ENCODE results near the gene RAC3.
"Not testable (repeated sequence)": the region's sequence is repeated elsewhere in the genome, so short reads cannot be mapped to it uniquely, and the experiment has no call there.

Gene RAC3

GRCh38 chr17:82025401-82026107 lies 5.9 kb upstream of the RAC3 start:
- no peak for DNase-seq

- no peak for DNase-seq
Measured at GRCh38 chr17:82028246-82028645, 3.2 kb upstream of the RAC3 start.

GRCh38 chr17:82028966-82029365 lies 2.5 kb upstream of the RAC3 start:
- no peak for DNase-seq

GRCh38 chr17:82029391-82029790 lies 2.1 kb upstream of the RAC3 start:
- DNase-seq, result no peak

DNA sequence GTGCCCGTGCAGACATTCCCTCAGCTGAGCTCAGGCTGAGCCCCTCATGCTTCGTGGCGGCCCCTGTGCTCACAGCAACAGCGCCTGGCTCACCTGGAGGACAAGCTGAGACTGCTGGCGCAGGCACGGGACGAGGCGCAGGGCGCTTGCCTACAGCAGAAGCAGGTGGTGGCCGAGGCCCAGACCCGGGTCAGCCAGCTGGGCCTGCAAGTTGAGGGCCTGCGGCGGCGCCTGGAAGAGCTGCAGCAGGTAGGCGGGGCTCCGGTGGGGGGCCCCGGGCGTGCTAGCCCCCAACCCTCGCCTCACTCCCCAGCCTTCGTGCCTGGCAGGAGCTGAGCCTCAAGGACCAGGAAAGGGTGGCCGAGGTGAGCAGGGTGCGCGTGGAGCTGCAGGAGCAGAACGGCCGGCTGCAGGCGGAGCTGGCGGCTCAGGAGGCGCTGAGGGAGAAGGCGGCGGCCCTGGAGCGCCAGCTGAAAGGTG lies 1.4 kb upstream of the RAC3 start:
- DNase-seq, result no peak

DNA sequence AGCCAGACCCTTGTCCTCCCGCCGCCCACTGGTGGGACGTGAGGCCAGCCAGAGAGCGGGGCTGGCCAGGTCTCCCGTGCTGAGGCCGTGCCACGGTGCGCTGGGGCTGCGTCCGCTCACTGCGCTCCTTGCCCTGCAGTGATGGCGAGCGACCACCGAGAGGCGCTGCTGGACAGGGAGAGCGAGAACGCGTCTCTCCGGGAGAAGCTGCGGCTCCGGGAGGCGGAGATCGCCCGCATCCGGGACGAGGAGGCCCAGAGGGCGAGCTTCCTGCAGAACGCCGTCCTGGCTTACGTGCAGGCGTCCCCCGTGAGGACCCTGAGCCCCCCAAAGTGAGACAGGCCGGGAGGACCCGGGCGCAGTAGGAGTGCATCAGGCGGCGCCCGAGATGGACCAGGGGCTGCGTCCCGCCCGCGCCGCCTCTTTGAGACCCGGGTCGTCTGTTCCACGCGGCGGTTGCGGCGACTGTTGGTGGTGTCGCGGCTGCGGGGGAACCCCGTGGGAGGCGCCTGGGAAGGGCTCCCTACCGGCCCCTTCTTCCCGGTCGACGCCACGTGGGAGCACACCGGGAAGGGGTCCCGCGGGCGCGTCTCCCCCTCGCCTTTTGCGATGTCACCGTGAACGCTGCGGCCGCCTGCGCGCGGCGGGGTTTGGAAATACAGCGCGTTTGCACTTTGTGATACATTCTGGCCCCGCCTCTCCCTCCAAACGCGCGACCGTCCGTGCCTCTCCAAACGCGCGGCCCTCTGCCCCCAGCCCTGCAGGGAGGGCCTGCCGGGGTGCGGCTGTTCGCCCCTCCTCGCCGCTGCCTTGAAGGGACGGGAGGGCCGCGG lies 792 bp upstream of the RAC3 start:
- DNase-seq, result peak; percentile 92

- DNase-seq, result peak; percentile 26
Measured at GRCh38 chr17:82031885-82032627, 578 bp downstream of the RAC3 start.

DNA sequence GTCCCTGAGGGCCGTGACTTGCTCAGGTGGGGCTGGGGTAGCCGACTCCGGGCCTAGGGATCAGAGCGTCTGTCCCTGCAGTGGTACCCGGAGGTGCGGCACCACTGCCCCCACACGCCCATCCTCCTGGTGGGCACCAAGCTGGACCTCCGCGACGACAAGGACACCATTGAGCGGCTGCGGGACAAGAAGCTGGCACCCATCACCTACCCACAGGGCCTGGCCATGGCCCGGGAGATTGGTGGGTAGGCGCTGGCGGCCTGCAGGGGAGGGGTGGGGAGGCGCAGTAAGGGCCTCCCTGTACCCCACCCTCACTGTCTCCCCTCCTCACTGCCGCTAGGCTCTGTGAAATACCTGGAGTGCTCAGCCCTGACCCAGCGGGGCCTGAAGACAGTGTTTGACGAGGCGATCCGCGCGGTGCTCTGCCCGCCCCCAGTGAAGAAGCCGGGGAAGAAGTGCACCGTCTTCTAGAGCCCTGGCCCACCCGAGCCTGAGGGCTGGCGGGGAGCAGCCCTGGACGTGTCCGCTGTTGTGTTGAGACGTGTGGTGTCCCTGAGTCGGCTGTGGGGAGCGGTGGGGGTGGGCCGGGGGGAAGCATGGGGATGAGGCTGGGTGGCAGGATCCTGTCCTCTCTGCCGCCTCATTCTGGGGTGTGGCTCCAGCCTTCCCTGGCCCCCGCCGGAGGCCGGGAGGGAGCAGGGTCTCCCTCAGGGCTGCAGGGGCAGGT lies 2.0 kb downstream of the RAC3 start:
- no peak for DNase-seq

- no peak for DNase-seq
Measured at GRCh38 chr17:82034371-82035011, 3.0 kb downstream of the RAC3 start.

DNA sequence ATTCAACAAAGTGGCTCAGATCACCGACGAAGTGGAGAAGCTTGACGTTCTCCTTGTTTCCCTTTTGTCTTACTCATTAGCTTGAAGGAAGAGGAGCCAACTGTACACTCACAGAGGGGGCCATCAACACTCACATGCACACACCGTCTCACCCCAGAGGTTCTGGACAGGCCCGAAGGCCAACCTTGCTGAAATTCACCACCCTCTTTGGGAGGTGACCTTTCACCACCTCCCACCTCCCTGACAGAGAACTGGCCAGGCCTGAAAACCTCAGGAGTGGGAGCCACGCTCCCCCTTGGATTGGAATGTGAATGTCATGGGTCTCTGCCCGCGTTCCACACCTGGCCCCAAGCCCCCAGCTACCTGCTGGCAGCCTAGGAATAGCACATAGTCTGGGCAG lies 4.0 kb downstream of the RAC3 start:
- DNase-seq, result no peak

DNA sequence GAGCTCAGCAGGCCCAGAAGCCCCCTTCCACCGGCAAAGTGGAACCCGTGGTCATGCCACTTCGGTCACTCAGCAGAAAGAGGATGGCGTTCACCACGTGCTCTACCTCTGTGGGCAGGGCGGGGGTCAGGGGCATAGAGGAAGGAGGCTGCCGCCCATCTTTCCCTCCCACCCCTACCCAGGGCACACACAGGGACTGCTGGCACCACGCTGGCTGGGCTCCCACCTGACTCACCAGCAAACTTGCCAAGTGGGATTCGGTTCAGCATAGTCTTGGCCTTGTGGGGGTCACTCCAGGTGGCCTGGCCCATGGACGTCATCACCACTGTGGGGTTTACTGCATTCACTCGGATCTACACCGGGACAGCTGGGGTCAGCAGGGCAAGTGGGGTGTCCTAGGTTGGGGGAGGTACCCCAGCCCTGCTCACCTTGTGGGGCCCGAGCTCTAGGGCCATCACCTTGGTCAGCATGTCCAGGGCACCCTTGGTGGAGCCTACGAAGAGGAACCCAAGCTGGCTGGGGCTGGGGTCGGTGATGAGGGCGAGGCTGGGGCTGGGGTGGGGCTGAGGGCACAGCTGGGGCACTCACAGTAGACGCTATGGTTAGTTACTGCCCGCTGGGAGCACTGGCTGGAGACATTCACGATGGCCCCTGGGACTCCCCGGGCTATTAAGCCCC lies 4.6 kb downstream of the RAC3 start:
- DNase-seq, result no peak

GRCh38 chr17:82036634-82037091 lies 5.2 kb downstream of the RAC3 start:
- no peak for DNase-seq

- peak; percentile 98 for DNase-seq
Measured at GRCh38 chr17:82037092-82037888, 5.8 kb downstream of the RAC3 start, which contains the start of gene DCXR. Gene DCXR, minus strand, starts transcription at chr17:82037697. Its CDS starts 15 bp downstream, at chr17:82037682.

DNA sequence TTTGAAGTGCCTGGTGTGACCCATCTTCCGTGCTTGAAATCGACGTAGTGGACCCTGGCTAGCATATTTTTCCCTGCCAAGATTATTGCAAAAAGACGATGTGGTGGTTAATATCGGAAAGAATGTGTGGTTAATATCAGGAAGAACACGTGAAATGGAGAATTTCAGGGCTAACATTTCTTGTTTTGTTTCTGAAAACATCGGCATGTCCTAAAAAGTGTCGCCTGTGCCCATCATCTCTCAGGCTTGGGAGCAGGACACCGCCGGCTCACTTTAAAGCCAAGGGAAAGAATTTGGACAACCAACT lies 6.4 kb downstream of the RAC3 start:
- DNase-seq, result no peak

GRCh38 chr17:82038796-82039409 lies 7.4 kb downstream of the RAC3 start:
- DNase-seq, result not testable (repeated sequence)

- DNase-seq, result no peak
Measured at GRCh38 chr17:82039695-82040299, 8.3 kb downstream of the RAC3 start.

- no peak for DNase-seq
Measured at GRCh38 chr17:82041144-82041814, 9.8 kb downstream of the RAC3 start.

DNA sequence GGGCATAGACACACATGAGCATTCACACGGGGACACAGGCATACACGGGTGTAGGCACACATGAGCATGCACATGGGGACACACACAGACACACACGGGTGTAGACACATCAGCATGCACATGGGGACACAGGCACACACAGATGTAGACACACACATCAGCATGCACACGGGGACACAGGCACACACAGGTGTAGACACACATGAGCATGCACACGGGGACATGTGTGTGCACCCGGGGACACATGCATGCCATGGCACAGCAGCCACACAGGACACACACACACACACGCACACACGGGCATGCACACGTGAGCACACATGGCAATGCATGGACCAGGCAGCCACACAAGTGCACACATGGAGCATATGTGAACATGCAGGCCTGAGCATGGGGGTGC lies 11.2 kb downstream of the RAC3 start:
- no peak for DNase-seq

- no peak for DNase-seq
Measured at GRCh38 chr17:82043507-82043906, 12.0 kb downstream of the RAC3 start.
